HG03432 (cell line): ENCODE results near the gene AGBL1.

Source experiments
- ATAC-seq: cut with Tn5 transposase; IDR thresholded peaks from one replicate; pipeline ENCODE4 v1.9.1; 2021; ENCODE audit warnings: mild to moderate bottlenecking, moderate library complexity; ENCODE audit not compliant: unreplicated experiment

Gene AGBL1

GRCh38 chr15:86850939-86851338, 771.3 kb downstream of the AGBL1 start:
- no peak for ATAC-seq

- no peak for ATAC-seq
Observed at GRCh38 chr15:86852741-86853140, 773.1 kb downstream of the AGBL1 start.

GRCh38 chr15:86854176-86854575, 774.5 kb downstream of the AGBL1 start:
- ATAC-seq = no peak

- no peak for ATAC-seq
Observed at GRCh38 chr15:86855307-86856291, 775.9 kb downstream of the AGBL1 start.

- no peak for ATAC-seq
Observed at GRCh38 chr15:86857701-86858100, 778.0 kb downstream of the AGBL1 start.

GRCh38 chr15:86863226-86863915, 783.7 kb downstream of the AGBL1 start:
- no peak for ATAC-seq

- no peak for ATAC-seq
Observed at GRCh38 chr15:86865920-86866319, 786.2 kb downstream of the AGBL1 start.

- ATAC-seq = no peak
Observed at GRCh38 chr15:86870846-86871245, 791.2 kb downstream of the AGBL1 start.

GRCh38 chr15:86871964-86872363, 792.3 kb downstream of the AGBL1 start:
- no peak for ATAC-seq

- no peak for ATAC-seq
Observed at GRCh38 chr15:86872782-86873181, 793.1 kb downstream of the AGBL1 start.

- no peak for ATAC-seq
Observed at GRCh38 chr15:86875067-86875466, 795.4 kb downstream of the AGBL1 start.

GRCh38 chr15:86876387-86876944, 796.8 kb downstream of the AGBL1 start:
- ATAC-seq = no peak

GRCh38 chr15:86877171-86877631, 797.5 kb downstream of the AGBL1 start:
- ATAC-seq = no peak

- peak; percentile 61 for ATAC-seq
Observed at GRCh38 chr15:86878844-86879243, 799.2 kb downstream of the AGBL1 start.

GRCh38 chr15:86879250-86880229, 799.9 kb downstream of the AGBL1 start:
- no peak for ATAC-seq

GRCh38 chr15:86885616-86886015, 805.9 kb downstream of the AGBL1 start:
- no peak for ATAC-seq

GRCh38 chr15:86892774-86893449, 813.2 kb downstream of the AGBL1 start:
- no peak for ATAC-seq

GRCh38 chr15:86894269-86894668, 814.6 kb downstream of the AGBL1 start:
- no peak for ATAC-seq

GRCh38 chr15:86903642-86904421, 824.2 kb downstream of the AGBL1 start:
- ATAC-seq = no peak
